ENCODE measurements around the gene MAGI2.

Gene MAGI2

DNA sequence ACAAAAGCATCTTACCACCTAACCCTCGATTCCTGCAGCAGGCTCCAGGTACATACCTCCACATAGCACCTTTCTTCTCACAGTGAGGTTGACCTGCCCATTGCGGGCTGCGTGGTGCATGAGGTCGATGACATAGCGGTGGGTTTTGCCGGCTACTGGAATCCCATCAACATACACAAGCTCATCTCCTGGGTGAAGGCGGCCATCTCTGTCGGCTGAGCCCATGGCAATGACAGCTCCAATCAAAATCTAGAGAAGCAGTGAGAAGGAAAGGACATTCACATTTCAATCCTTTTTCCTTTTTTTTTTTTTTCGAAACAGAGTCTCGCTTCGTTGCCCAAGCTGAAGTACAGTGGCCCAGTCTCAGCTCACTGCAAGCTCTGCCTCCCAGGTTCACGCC lies 1285.6 kb downstream of the MAGI2 start:
- Histone ChIP-seq H3K18ac (ENCODE audit: low read length) (no peak overlapping the region), H3K36me3 (replicated peaks in 1 of 2; ENCODE audit: control insufficient read depth in 2 of 2, insufficient read depth in 2 of 2, low read length in 2 of 2) (no peaks in the 10 kb centered on the region), H2BK5ac (ENCODE audit: low read length) (no peak overlapping the region), H4K8ac (ENCODE audit: low read depth, low read length) (no peak overlapping the region), H3K27ac (replicated peaks; ENCODE audit: low read length) (no peak overlapping the region), H3K4me1 (ENCODE audit: control insufficient read depth in 2 of 2, insufficient read depth in 1 of 2, low read depth in 1 of 2, low read length in 2 of 2) (peaks cover 11 to 15% of the 10 kb centered on the region in 2 donors), H2BK120ac (ENCODE audit: low read depth, low read length) (no peak overlapping the region), H3K9me3 (replicated peaks in 1 of 2; ENCODE audit: control insufficient read depth in 2 of 2, insufficient read depth in 1 of 2, low read depth in 1 of 2, low read length in 2 of 2) (no peaks in the 10 kb centered on the region), H2AK5ac (ENCODE audit: low read depth, low read length) (no peak overlapping the region), H3K14ac (ENCODE audit: low read length) (no peak overlapping the region), H3K79me1 (ENCODE audit: low read depth, low read length) (no peaks in the 10 kb centered on the region), H3K4me3 (ENCODE audit: low read length in 2 of 2) (no peak overlapping the region), H3K27me3 (ENCODE audit: control insufficient read depth in 3 of 3, insufficient read depth in 3 of 3, low read depth in 1 of 3, low read length in 3 of 3) (no peaks in the 10 kb centered on the region), H3K9ac (ENCODE audit: low read depth, low read length, poor library complexity) (no peak overlapping the region), H2AFZ (ENCODE audit: low read length) (no peak overlapping the region), H4K91ac (ENCODE audit: low read depth, low read length, poor library complexity) (no peak overlapping the region), H3K4ac (ENCODE audit: low read length) (no peak overlapping the region), H3K4me2 (ENCODE audit: insufficient read depth, low read length, poor library complexity, severe bottlenecking) (no peak overlapping the region), H2BK12ac (ENCODE audit: low read length) (no peak overlapping the region), H3K23ac (ENCODE audit: low read depth, low read length, poor library complexity) (no peak overlapping the region), H2BK15ac (ENCODE audit: low read length) (no peak overlapping the region)
- no peak for DNase-seq (ENCODE audit: low spot score)
- no CpG with 5 or more reads among the region's 12 CpGs for WGBS, 2 donors (ENCODE audit: extremely low coverage in 2 of 2, insufficient read length in 2 of 2, insufficient replicate concordance in 1 of 2)

DNA sequence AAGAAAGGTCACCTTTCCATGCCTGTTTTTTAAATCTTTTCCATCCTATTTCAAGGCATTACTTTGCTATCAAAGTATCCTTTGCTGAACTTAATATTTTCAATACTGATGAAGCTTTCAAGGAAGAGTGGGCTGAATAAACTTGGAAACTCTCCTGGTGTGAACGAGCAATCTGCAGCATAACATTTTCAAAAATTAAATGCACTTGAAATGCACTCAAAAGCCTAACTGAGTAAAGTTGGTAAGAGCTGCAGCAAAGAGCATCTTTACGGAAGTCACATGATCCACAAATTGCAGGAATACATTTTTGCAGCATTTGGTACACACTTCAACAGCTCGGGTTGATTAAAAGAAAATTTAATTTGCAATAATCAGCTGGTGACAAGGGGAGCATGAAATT lies 1287.6 kb downstream of the MAGI2 start:
- WGBS, 2 donors (ENCODE audit: extremely low coverage in 2 of 2, insufficient read length in 2 of 2, insufficient replicate concordance in 1 of 2): no CpG with 5 or more reads among the region's 3 CpGs
- no peak for DNase-seq (ENCODE audit: low spot score)
- Histone ChIP-seq H2AFZ (ENCODE audit: low read length) (no peak overlapping the region), H3K9me3 (replicated peaks in 1 of 2; ENCODE audit: control insufficient read depth in 2 of 2, insufficient read depth in 1 of 2, low read depth in 1 of 2, low read length in 2 of 2) (no peaks in the 10 kb centered on the region), H2BK120ac (ENCODE audit: low read depth, low read length) (no peak overlapping the region), H3K14ac (ENCODE audit: low read length) (no peak overlapping the region), H3K4ac (ENCODE audit: low read length) (no peak overlapping the region), H4K91ac (ENCODE audit: low read depth, low read length, poor library complexity) (no peak overlapping the region), H3K4me1 (ENCODE audit: control insufficient read depth in 2 of 2, insufficient read depth in 1 of 2, low read depth in 1 of 2, low read length in 2 of 2) (peaks cover 2 to 3% of the 10 kb centered on the region in 2 donors), H3K23ac (ENCODE audit: low read depth, low read length, poor library complexity) (no peak overlapping the region), H2BK15ac (ENCODE audit: low read length) (no peak overlapping the region), H3K18ac (ENCODE audit: low read length) (no peak overlapping the region), H3K4me3 (ENCODE audit: low read length in 2 of 2) (no peak overlapping the region), H3K4me2 (ENCODE audit: insufficient read depth, low read length, poor library complexity, severe bottlenecking) (no peak overlapping the region), H3K36me3 (replicated peaks in 1 of 2; ENCODE audit: control insufficient read depth in 2 of 2, insufficient read depth in 2 of 2, low read length in 2 of 2) (no peaks in the 10 kb centered on the region), H2AK5ac (ENCODE audit: low read depth, low read length) (no peak overlapping the region), H3K9ac (ENCODE audit: low read depth, low read length, poor library complexity) (no peak overlapping the region), H2BK5ac (ENCODE audit: low read length) (no peak overlapping the region), H4K8ac (ENCODE audit: low read depth, low read length) (no peak overlapping the region), H3K27me3 (ENCODE audit: control insufficient read depth in 3 of 3, insufficient read depth in 3 of 3, low read depth in 1 of 3, low read length in 3 of 3) (no peaks in the 10 kb centered on the region), H3K27ac (replicated peaks; ENCODE audit: low read length) (no peak overlapping the region), H2BK12ac (ENCODE audit: low read length) (no peak overlapping the region), H3K79me1 (ENCODE audit: low read depth, low read length) (no peaks in the 10 kb centered on the region)

DNA sequence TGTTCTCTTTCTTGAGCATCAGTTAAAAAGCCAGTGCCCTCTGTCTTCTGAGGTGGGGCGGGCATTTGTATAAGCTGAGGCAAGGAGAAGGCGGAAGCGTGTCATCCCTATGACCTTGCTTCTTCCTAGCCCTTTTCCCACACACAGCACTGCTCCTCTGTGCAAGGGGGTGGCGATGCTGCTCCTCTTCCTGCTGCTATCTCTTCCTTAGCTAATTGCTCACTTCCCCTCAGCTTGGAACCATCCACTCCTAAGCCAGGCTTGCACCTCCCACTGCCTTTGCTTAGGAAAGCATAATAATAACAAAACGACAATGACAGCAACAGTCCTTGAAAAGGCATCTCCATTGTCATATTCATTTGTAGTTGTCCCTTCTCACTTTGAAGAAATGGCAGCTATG lies 1288.0 kb downstream of the MAGI2 start:
- no peak overlapping the region for H2AK5ac ChIP-seq (ENCODE audit: low read depth, low read length)
- WGBS, 2 donors (ENCODE audit: extremely low coverage in 2 of 2, insufficient read length in 2 of 2, insufficient replicate concordance in 1 of 2): no CpG with 5 or more reads among the region's 5 CpGs
- H2AFZ ChIP-seq (ENCODE audit: low read length): no peak overlapping the region
- no peak overlapping the region for H2BK120ac ChIP-seq (ENCODE audit: low read depth, low read length)
- no peak overlapping the region for H2BK5ac ChIP-seq (ENCODE audit: low read length)
- H3K4ac ChIP-seq (ENCODE audit: low read length): no peak overlapping the region
- H3K4me2 ChIP-seq (ENCODE audit: insufficient read depth, low read length, poor library complexity, severe bottlenecking): no peak overlapping the region
- no peaks in the 10 kb centered on the region for H3K79me1 ChIP-seq (ENCODE audit: low read depth, low read length)
- H3K23ac ChIP-seq (ENCODE audit: low read depth, low read length, poor library complexity): no peak overlapping the region
- H3K27ac ChIP-seq (replicated peaks; ENCODE audit: low read length): no peak overlapping the region
- peaks cover 2 to 3% of the 10 kb centered on the region in 2 donors for H3K4me1 ChIP-seq (ENCODE audit: control insufficient read depth in 2 of 2, insufficient read depth in 1 of 2, low read depth in 1 of 2, low read length in 2 of 2)
- H4K8ac ChIP-seq (ENCODE audit: low read depth, low read length): no peak overlapping the region
- H2BK15ac ChIP-seq (ENCODE audit: low read length): no peak overlapping the region
- H3K9ac ChIP-seq (ENCODE audit: low read depth, low read length, poor library complexity): no peak overlapping the region
- H3K18ac ChIP-seq (ENCODE audit: low read length): no peak overlapping the region
- H3K9me3 ChIP-seq (replicated peaks in 1 of 2; ENCODE audit: control insufficient read depth in 2 of 2, insufficient read depth in 1 of 2, low read depth in 1 of 2, low read length in 2 of 2): no peaks in the 10 kb centered on the region
- no peaks in the 10 kb centered on the region for H3K27me3 ChIP-seq (ENCODE audit: control insufficient read depth in 3 of 3, insufficient read depth in 3 of 3, low read depth in 1 of 3, low read length in 3 of 3)
- no peak overlapping the region for H4K91ac ChIP-seq (ENCODE audit: low read depth, low read length, poor library complexity)
- no peak overlapping the region for H2BK12ac ChIP-seq (ENCODE audit: low read length)
- H3K4me3 ChIP-seq (ENCODE audit: low read length in 2 of 2): no peak overlapping the region
- no peaks in the 10 kb centered on the region for H3K36me3 ChIP-seq (replicated peaks in 1 of 2; ENCODE audit: control insufficient read depth in 2 of 2, insufficient read depth in 2 of 2, low read length in 2 of 2)
- no peak for DNase-seq (ENCODE audit: low spot score)
- no peak overlapping the region for H3K14ac ChIP-seq (ENCODE audit: low read length)

DNA sequence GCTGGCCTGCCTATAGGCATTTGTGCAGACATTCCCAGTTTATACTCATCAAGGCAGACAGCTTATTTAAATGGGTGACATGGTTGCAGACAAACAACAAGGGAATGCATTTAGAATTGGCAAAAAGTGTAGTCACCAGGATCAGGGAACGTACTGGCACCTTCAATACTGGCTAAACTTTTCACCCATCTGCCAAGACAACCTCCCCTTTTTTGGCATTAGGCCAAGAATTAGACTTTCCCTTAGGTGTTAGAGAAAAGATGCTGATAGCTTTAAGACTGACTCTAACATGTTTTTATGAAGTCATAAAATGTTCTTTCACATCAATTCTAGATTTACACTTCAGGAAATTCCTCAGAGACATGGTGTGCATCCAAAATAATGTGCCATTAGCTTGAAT lies 1289.0 kb downstream of the MAGI2 start:
- Histone ChIP-seq H2BK15ac (ENCODE audit: low read length) (no peak overlapping the region), H4K91ac (ENCODE audit: low read depth, low read length, poor library complexity) (no peak overlapping the region), H3K79me1 (ENCODE audit: low read depth, low read length) (no peaks in the 10 kb centered on the region), H3K4me3 (ENCODE audit: low read length in 2 of 2) (no peak overlapping the region), H3K4ac (ENCODE audit: low read length) (no peak overlapping the region), H3K18ac (ENCODE audit: low read length) (no peak overlapping the region), H4K8ac (ENCODE audit: low read depth, low read length) (no peak overlapping the region), H2BK12ac (ENCODE audit: low read length) (no peak overlapping the region), H3K9ac (ENCODE audit: low read depth, low read length, poor library complexity) (no peak overlapping the region), H3K4me2 (ENCODE audit: insufficient read depth, low read length, poor library complexity, severe bottlenecking) (no peak overlapping the region), H2BK120ac (ENCODE audit: low read depth, low read length) (no peak overlapping the region), H2AK5ac (ENCODE audit: low read depth, low read length) (no peak overlapping the region), H2BK5ac (ENCODE audit: low read length) (no peak overlapping the region), H3K4me1 (ENCODE audit: control insufficient read depth in 2 of 2, insufficient read depth in 1 of 2, low read depth in 1 of 2, low read length in 2 of 2) (peaks cover 2 to 3% of the 10 kb centered on the region in 2 donors), H3K9me3 (replicated peaks in 1 of 2; ENCODE audit: control insufficient read depth in 2 of 2, insufficient read depth in 1 of 2, low read depth in 1 of 2, low read length in 2 of 2) (no peaks in the 10 kb centered on the region), H3K27ac (replicated peaks; ENCODE audit: low read length) (no peak overlapping the region), H2AFZ (ENCODE audit: low read length) (no peak overlapping the region), H3K14ac (ENCODE audit: low read length) (no peak overlapping the region), H3K36me3 (replicated peaks in 1 of 2; ENCODE audit: control insufficient read depth in 2 of 2, insufficient read depth in 2 of 2, low read length in 2 of 2) (no peaks in the 10 kb centered on the region), H3K27me3 (ENCODE audit: control insufficient read depth in 3 of 3, insufficient read depth in 3 of 3, low read depth in 1 of 3, low read length in 3 of 3) (no peaks in the 10 kb centered on the region), H3K23ac (ENCODE audit: low read depth, low read length, poor library complexity) (no peak overlapping the region)
- no peak for DNase-seq (ENCODE audit: low spot score)
- WGBS, 2 donors (ENCODE audit: extremely low coverage in 2 of 2, insufficient read length in 2 of 2, insufficient replicate concordance in 1 of 2): no CpG with 5 or more reads among the region's 1 CpG

Data from neuronal stem cell (in vitro differentiated cells).